ENCODE results near the gene PDXP. TPM values are rescaled to one million over a fixed set of nuclear protein-coding genes. Genes with fewer than 3 reads are reported as not detected.

PDXP gene
- total and polyA plus RNA-seq, 2 donors (not counting 3 experiments of a cell fraction or from before 2014, with no cell fraction given), result 18.0 to 20.0 TPM

- ChIA-PET POLR2A (no interaction called here), CTCF (interaction anchor here (8.4 to 8.7 kb wide), 2 partner anchors 24 to 42 kb away, joined by 220 to 307 read pairs; partner anchors contain the start of gene PDXP)
- no peak overlapping the region for H3K4me2 ChIP-seq (ENCODE audit: insufficient read depth, low read length)
- no peak overlapping the region for H3K4me3 ChIP-seq (replicated peaks in 1 of 3; ENCODE audit: insufficient read depth in 1 of 3, low read depth in 1 of 3, low read length in 3 of 3)
- H3K9me3 ChIP-seq (replicated peaks; ENCODE audit: control insufficient read depth, insufficient read depth, low read length), result no peaks in the 10 kb centered on the region
- H2AFZ ChIP-seq (ENCODE audit: low read depth, low read length), result no peak overlapping the region
- intact Hi-C loops (cut with micrococcal nuclease) (no loop called here), dilution Hi-C loops (cut with MboI; ENCODE audit: extremely low pct_ligation_motif_present, low sequenced_read_pairs) (no loop called here)
- H3K27me3 ChIP-seq (ENCODE audit: control insufficient read depth in 2 of 2, insufficient read depth in 2 of 2, low read length in 2 of 2), result no peaks in the 10 kb centered on the region
- no peak overlapping the region for H3K9ac ChIP-seq (replicated peaks; ENCODE audit: extremely low read depth, insufficient read depth, low read length)
- H3K4me1 ChIP-seq (ENCODE audit: control insufficient read depth, extremely low read depth, insufficient read depth, low read length), result peaks cover 5% of the 10 kb centered on the region
- FAIRE-seq, result no peak
- H3K36me3 ChIP-seq (ENCODE audit: control insufficient read depth in 2 of 2, extremely low read depth in 1 of 2, insufficient read depth in 2 of 2, low read length in 2 of 2), result peaks cover 5 to 9% of the 10 kb centered on the region in 2 experiments
- peaks cover 16% of the 10 kb centered on the region for H3K79me2 ChIP-seq (ENCODE audit: control insufficient read depth, insufficient read depth, low read length)
- TF ChIP-seq MYC (IDR thresholded peaks at IDR 0.05; ENCODE audit: low read depth, low read length) (no peak), EZH2 (IDR thresholded peaks at IDR 0.05; ENCODE audit: borderline replicate concordance, low read depth, low read length, severe bottlenecking) (no peak)
- no peak overlapping the region for H3K27ac ChIP-seq (ENCODE audit: insufficient read depth, low read depth, low read length)
- no TSS peak for BruUV-seq (replicated peaks)
- no peaks in the 10 kb centered on the region for H4K20me1 ChIP-seq (replicated peaks; ENCODE audit: control insufficient read depth, extremely low read depth, insufficient read depth, low read length)
- H3K9me1 ChIP-seq (replicated peaks; ENCODE audit: control insufficient read depth, extremely low read depth, insufficient read depth, low read length), result no peaks in the 10 kb centered on the region
- DNase-seq (ENCODE audit: low read depth, low spot score), result no peak
These were observed 26.5 kb downstream of the PDXP start for GRCh38 chr22:37684803-37685615.

GRCh38 chr22:37686002-37686982 is 27.8 kb downstream of the PDXP start, which contains the start of gene NOL12:
TSS of gene NOL12 (plus strand) at chr22:37686343. CDS start at chr22:37686393, 50 bp downstream.
- DNase-seq (ENCODE audit: low read depth, low spot score) (peak; percentile 92), FAIRE-seq (peak; percentile 97)
- Histone ChIP-seq H3K4me1 (ENCODE audit: control insufficient read depth, extremely low read depth, insufficient read depth, low read length) (peaks cover 5% of the 10 kb centered on the region), H3K79me2 (ENCODE audit: control insufficient read depth, insufficient read depth, low read length) (peaks cover 16% of the 10 kb centered on the region), H4K20me1 (replicated peaks; ENCODE audit: control insufficient read depth, extremely low read depth, insufficient read depth, low read length) (no peaks in the 10 kb centered on the region), H3K27me3 (ENCODE audit: control insufficient read depth in 2 of 2, insufficient read depth in 2 of 2, low read length in 2 of 2) (no peaks in the 10 kb centered on the region), H3K36me3 (ENCODE audit: control insufficient read depth in 2 of 2, extremely low read depth in 1 of 2, insufficient read depth in 2 of 2, low read length in 2 of 2) (peaks cover 5 to 19% of the 10 kb centered on the region in 2 experiments), H3K9me3 (replicated peaks; ENCODE audit: control insufficient read depth, insufficient read depth, low read length) (no peaks in the 10 kb centered on the region), H3K9ac (replicated peaks; ENCODE audit: extremely low read depth, insufficient read depth, low read length) (peak within 1 kb of the TSS; percentile 92), H3K4me2 (ENCODE audit: insufficient read depth, low read length) (peak within 1 kb of the TSS; percentile 56), H3K4me3 (replicated peaks in 1 of 3; ENCODE audit: insufficient read depth in 1 of 3, low read depth in 1 of 3, low read length in 3 of 3) (peak within 1 kb of the TSS; percentile 44 to 99 (median 82)), H3K27ac (ENCODE audit: insufficient read depth, low read depth, low read length) (peak within 1 kb of the TSS; percentile 74), H3K9me1 (replicated peaks; ENCODE audit: control insufficient read depth, extremely low read depth, insufficient read depth, low read length) (no peaks in the 10 kb centered on the region), H2AFZ (ENCODE audit: low read depth, low read length) (peak within 1 kb of the TSS; percentile 98)
- TSS peak; percentile 88 for BruUV-seq (replicated peaks)
- dilution Hi-C loops (cut with MboI; ENCODE audit: extremely low pct_ligation_motif_present, low sequenced_read_pairs), result no loop called here
- ChIA-PET CTCF (interaction anchor here (0.6 to 8.7 kb wide), 9 partner anchors 9 to 140 kb away, joined by 3 to 307 read pairs (median 4); partner anchors contain the start of gene PDXP), POLR2A (interaction anchor here (0.8 to 1.4 kb wide), 2 partner anchors 11 to 28 kb away, joined by 4 to 7 read pairs; partner anchors contain the start of genes LGALS1 and PDXP)
- intact Hi-C loops (cut with micrococcal nuclease), result loop anchor here (1.0 kb wide), 3 partner anchors 9 to 78 kb away; partner anchors contain the start of gene GGA1
- TF ChIP-seq POLR2A (IDR thresholded peaks at IDR 0.05; ENCODE audit: low read depth, low read length) (peak; percentile 90), MYC (IDR thresholded peaks at IDR 0.05; ENCODE audit: low read depth, low read length) (no peak), JUN (IDR thresholded peaks at IDR 0.05; ENCODE audit: borderline replicate concordance, insufficient read depth, insufficient read length, low read depth) (no peak), MAX (IDR thresholded peaks at IDR 0.05; ENCODE audit: insufficient read depth, insufficient read length) (no peak), FOS (IDR thresholded peaks at IDR 0.05; ENCODE audit: borderline replicate concordance, insufficient read depth, low read length) (no peak), EZH2 (IDR thresholded peaks at IDR 0.05; ENCODE audit: borderline replicate concordance, low read depth, low read length, severe bottlenecking) (no peak), POLR2AphosphoS5 (IDR thresholded peaks at IDR 0.05; ENCODE audit: insufficient read depth, low read depth, low read length) (peak; percentile 93), GATA2 (IDR thresholded peaks at IDR 0.05; ENCODE audit: insufficient read depth, insufficient read length, low read depth, low read length) (no peak), CTCF (IDR thresholded peaks at IDR 0.05; ENCODE audit: extremely low read depth in 1 of 2, insufficient read depth in 1 of 2, low read depth in 1 of 2, low read length in 2 of 2) (no peak)

Measured in endothelial cell of umbilical vein (primary cell).